Heart left ventricle (tissue), 16 donors: ENCODE measurements around the gene NDST1. TPM values are rescaled to one million over a fixed set of nuclear protein-coding genes. Genes with fewer than 3 reads are reported as not detected.
"Not testable (repeated sequence)": the region's sequence is repeated elsewhere in the genome, so short reads cannot be mapped to it uniquely, and the experiment has no call there.

Experiments used
- ATAC-seq, 4 donors: fragments of 200-7000 bp; cut with Tn5 transposase; one replicate each; pipeline ENCODE4 v1.9.1; 2020 to 2022; ENCODE audit warnings: moderate library complexity in 4 of 4, mild to moderate bottlenecking in 3 of 4, moderate number of reproducible peaks in 1 of 4
- DNase-seq, 5 donors: peaks; one replicate each; pipeline ENCODE4 v3.0.0-alpha.2; 2020
- H3K27ac ChIP-seq, 12 donors: fragments of 200-600 bp; sonication (generic) in 4 of 12; one replicate each; pipeline versions ENCODE4 v1.5.0 to v1.8.0; 2016 to 2022; ENCODE audit warnings: mild to moderate bottlenecking in 2 of 12
- H3K27me3 ChIP-seq, 9 donors: fragments of 200-600 bp; sonication (generic) in 2 of 9; one replicate each; pipeline versions ENCODE4 v1.5.1 to v1.8.0; 2016 to 2022; ENCODE audit warnings: mild to moderate bottlenecking in 3 of 9
- H3K36me3 ChIP-seq, 9 donors: fragments of 200-600 bp; sonication (generic) in 2 of 9; one replicate each; pipeline versions ENCODE4 v1.5.0 to v1.8.0; 2018 to 2022; ENCODE audit warnings: mild to moderate bottlenecking in 2 of 9
- H3K4me1 ChIP-seq, 12 donors: fragments of 200-600 bp; sonication (generic) in 4 of 12; one replicate each; pipeline versions ENCODE4 v1.5.0 to v1.8.0; 2016 to 2022; ENCODE audit warnings: mild to moderate bottlenecking in 3 of 12
- H3K4me3 ChIP-seq, 12 donors: fragments of 200-600 bp; sonication (generic) in 4 of 12; one replicate each; pipeline versions ENCODE4 v1.5.0 to v1.8.0; 2017 to 2022; ENCODE audit warnings: mild to moderate bottlenecking in 9 of 12, moderate library complexity in 4 of 12
- H3K9me3 ChIP-seq, 12 donors: fragments of 200-600 bp; sonication (generic) in 4 of 12; one replicate each; pipeline versions ENCODE4 v1.5.0 to v1.8.0; 2016 to 2022; ENCODE audit warnings: mild to moderate bottlenecking in 1 of 12
- CTCF ChIP-seq, 12 donors: fragments of 200-600 bp; sonication (generic) in 4 of 12; IDR thresholded peaks; one replicate each; pipeline versions ENCODE4 v1.5.0 to v1.8.0; 2018 to 2022; ENCODE audit warnings: antibody characterized with exemption in 12 of 12, mild to moderate bottlenecking in 5 of 12
- POLR2A ChIP-seq, 2 donors: fragments of 450-650 bp; IDR thresholded peaks; one replicate each; pipeline ENCODE4 v1.6.1; 2017; ENCODE audit warnings: antibody characterized with exemption in 2 of 2, mild to moderate bottlenecking in 2 of 2, moderate library complexity in 2 of 2
- WGBS, 4 donors: extraction: QIAGEN DNeasy Blood & Tissue Kit in 2 of 4; methylation state at CpG; one replicate each; pipeline versions ENCODE4 v1.1.5 to v1.1.7; 2013 to 2018; 5-methylcytosine and 5-hydroxymethylcytosine counted together
- intact Hi-C, 10 donors: fragments of 100-400 bp; cut with DNase I; formaldehyde crosslinking; loops; one replicate each; pipeline versions ENCODE4 v1.11.1 to v1.14.2; 2022
- polyA plus RNA-seq, 2 donors: library from polyadenylated mRNA; stranded (reverse); fragments of 200-250 nt; gene quantifications; one replicate each; pipeline ENCODE4 v1.2.3, GENCODE V29; 2013
- total RNA-seq, 9 donors: library from RNA; depleted of rRNA in 2 of 9; stranded (reverse); fragments of >200 nt in 2 of 9; fragmentation: NEBNext Ultra II Directional in 3 of 9; extraction: Animal tissue kit (Norgen Biotek cat#: 25700) in 3 of 9; gene quantifications; one replicate each; pipeline versions ENCODE4 v1.1.0 to v1.2.4, GENCODE V29; 2016 to 2023
- donor health status: ischemic (EF 13 %, LVEDD 7.1; RV severe dilation, severe dysfunction).
- donor health status: healthy with polysubstance abuse.
- donor health status: DM: no; HTN: yes; CAD: no.
- donor health status: DM: no; HTN: no; CAD: no.
- donor health status: ischemic (EF 25% LVEDD 6.9; RV normal size, moderate dysfunction).
- donor health status: ischemic (EF 25% LVEDD 5.7; RV mildly dilated, moderate dysfunction).
- donor health status: healthy.
- donor health status: DM: yes; HTN: yes; CAD: no.
- donor health status: ischemic (EF 35%, LVEDD 5.7; RV mildly dilated, moderate dysfunction).
- donor health status: nonischemic (EF 11% LVEDD 7.7; RV severe dilation, severe dysfunction).
- donor health status: DM: yes; HTN: yes; CAD: no.
- donor health status: PGD.
- donor health status: ischemic (EF 29% LVEDD 5.4; RV normal size, mild dysfunction).
- donor health status: nonischemic (EF 23%, LVEDD 6.1; RV moderate dilation, normal function).

The NDST1 gene
- total and polyA plus RNA-seq, 11 donors = 32.1 to 156 (median 68.5) TPM

- Histone ChIP-seq H3K27ac (no peak overlapping the region), H3K36me3 (no peaks in the 10 kb centered on the region), H3K4me1 (peaks cover 0 to 23% (median 8%) of the 10 kb centered on the region in 12 donors), H3K9me3 (no peaks in the 10 kb centered on the region), H3K27me3 (no peaks in the 10 kb centered on the region), H3K4me3 (no peak overlapping the region)
- DNase-seq (no peak), ATAC-seq (no peak)
- WGBS, 4 donors = 81 to 87% (median 86%) methylated on average over 6 of the region's 6 CpGs
- TF ChIP-seq POLR2A (IDR thresholded peaks at IDR 0.05) (no peak), CTCF (IDR thresholded peaks at IDR 0.05) (no peak)
- intact Hi-C loops = loop anchor here in 6 of 10 donors (10.0 kb wide), 3 partner anchors 185 to 375 kb away; partner anchors contain the start of gene IRGM (in 1 of the 6)
These were observed 38.0 kb upstream of the NDST1 start for GRCh38 chr5:150469718-150470469.

- H3K27me3 ChIP-seq = no peaks in the 10 kb centered on the region
- peaks cover 0 to 20% (median 0%) of the 10 kb centered on the region in 12 donors for H3K4me1 ChIP-seq
- H3K36me3 ChIP-seq = no peaks in the 10 kb centered on the region
- no peak overlapping the region for H3K27ac ChIP-seq
- WGBS, 4 donors = 89 to 92% (median 91%) methylated on average over 12 of the region's 12 CpGs
- H3K9me3 ChIP-seq = no peaks in the 10 kb centered on the region
- DNase-seq (no peak), ATAC-seq (no peak)
- intact Hi-C loops = no loop called here
- TF ChIP-seq CTCF (IDR thresholded peaks at IDR 0.05) = no peak
- TF ChIP-seq POLR2A (IDR thresholded peaks at IDR 0.05) = no peak
- H3K4me3 ChIP-seq = no peak overlapping the region
These were observed 34.1 kb upstream of the NDST1 start for GRCh38 chr5:150473673-150474358.

- WGBS, 4 donors = 88 to 93% (median 90%) methylated on average over 6 of the region's 6 CpGs
- H3K27me3 ChIP-seq, H3K9me3 ChIP-seq, H3K36me3 ChIP-seq, ATAC-seq, DNase-seq, H3K27ac ChIP-seq, H3K4me3 ChIP-seq, intact Hi-C loops: not testable (repeated sequence)
- H3K4me1 ChIP-seq = peaks cover 0 to 20% (median 0%) of the 10 kb centered on the region in 12 donors
These were observed 31.4 kb upstream of the NDST1 start for GRCh38 chr5:150476568-150476967.

- TF ChIP-seq CTCF (IDR thresholded peaks at IDR 0.05) = no peak
- TF ChIP-seq POLR2A (IDR thresholded peaks at IDR 0.05) = no peak
- no peak for ATAC-seq
- Histone ChIP-seq H3K27me3 (no peaks in the 10 kb centered on the region), H3K4me1 (peaks cover 0 to 13% (median 0%) of the 10 kb centered on the region in 12 donors), H3K36me3 (no peaks in the 10 kb centered on the region), H3K27ac (no peak overlapping the region), H3K9me3 (no peaks in the 10 kb centered on the region), H3K4me3 (no peak overlapping the region)
- no peak for DNase-seq
- intact Hi-C loops = no loop called here
- WGBS, 4 donors = 70 to 77% (median 77%) methylated on average over 2 of the region's 2 CpGs
These were observed 28.5 kb upstream of the NDST1 start for GRCh38 chr5:150479416-150479815.
